DND-41 (cell line): Measurements from ENCODE around the gene HES4.

Source experiments
- ATAC-seq: fragments of 200-7000 bp; cut with Tn5 transposase; 3 replicates; pipeline ENCODE4 v1.9.1; 2021; ENCODE audit warnings: low read depth; ENCODE audit not compliant: insufficient read depth
- DNase-seq: peaks from one replicate; pipeline ENCODE4 v3.0.0-alpha.2; 2020
- H2AFZ ChIP-seq: 2 replicates; pipeline ENCODE4 v1.6.0; 2012; ENCODE audit warnings: low read depth, low read length
- H3K27ac ChIP-seq: 2 replicates; pipeline ENCODE4 v1.5.1; 2012; ENCODE audit warnings: low read length, inconsistent platforms
- H3K27me3 ChIP-seq: fragments of 200-600 bp; sonication (generic); 2 replicates; pipeline ENCODE4 v1.6.0; 2012; ENCODE audit warnings: low read length, mild to moderate bottlenecking, inconsistent platforms; ENCODE audit not compliant: insufficient read depth, poor library complexity
- H3K36me3 ChIP-seq: 2 replicates; pipeline ENCODE4 v1.5.1; 2012; ENCODE audit warnings: low read length, inconsistent platforms; ENCODE audit not compliant: insufficient read depth
- H3K4me1 ChIP-seq: 2 replicates; pipeline ENCODE4 v1.5.1; 2012; ENCODE audit warnings: mild to moderate bottlenecking, low read length; ENCODE audit not compliant: insufficient read depth
- H3K4me2 ChIP-seq: 2 replicates; pipeline ENCODE4 v1.6.0; 2012; ENCODE audit warnings: mild to moderate bottlenecking, moderate library complexity, low read length, inconsistent platforms; ENCODE audit not compliant: insufficient read depth
- H3K4me3 ChIP-seq, 2 experiments: fragments of 200-600 bp in 1 of 2; shearing (Covaris generic) in 1 of 2; 2 replicates each; pipeline ENCODE4 v1.5.1; 2012 to 2016; ENCODE audit warnings: inconsistent platforms in 2 of 2, low read length in 2 of 2, mild to moderate bottlenecking in 2 of 2, low read depth in 1 of 2, moderate library complexity in 1 of 2
- H3K79me2 ChIP-seq: 2 replicates; pipeline ENCODE4 v1.6.0; 2012; ENCODE audit warnings: low read length, inconsistent platforms; ENCODE audit not compliant: insufficient read depth
- H3K9ac ChIP-seq: 2 replicates; pipeline ENCODE4 v1.6.0; 2012; ENCODE audit warnings: low read depth, mild to moderate bottlenecking, inconsistent platforms, low read length, moderate library complexity
- H3K9me3 ChIP-seq: 2 replicates; pipeline ENCODE4 v1.5.1; 2012; ENCODE audit warnings: low read length, moderate library complexity, mild to moderate bottlenecking, inconsistent platforms; ENCODE audit not compliant: insufficient read depth, severe bottlenecking
- H4K20me1 ChIP-seq: 2 replicates; pipeline ENCODE4 v1.6.0; 2012; ENCODE audit warnings: low read length; ENCODE audit not compliant: insufficient read depth
- EZH2 ChIP-seq: IDR thresholded peaks from 3 replicates; pipeline ENCODE4 v1.6.1; 2012; ENCODE audit warnings: borderline replicate concordance, low read depth, mild to moderate bottlenecking, moderate library complexity, low read length, inconsistent platforms; ENCODE audit not compliant: severe bottlenecking
- TF ChIP-seq, protein P1 (sequence below): IDR thresholded peaks from 2 replicates; pipeline ENCODE4 v1.5.1; 2012; ENCODE audit warnings: borderline replicate concordance, low read length, moderate library complexity, mild to moderate bottlenecking; ENCODE audit not compliant: poor library complexity, severe bottlenecking; ENCODE audit errors: extremely low read depth

Gene HES4

DNA sequence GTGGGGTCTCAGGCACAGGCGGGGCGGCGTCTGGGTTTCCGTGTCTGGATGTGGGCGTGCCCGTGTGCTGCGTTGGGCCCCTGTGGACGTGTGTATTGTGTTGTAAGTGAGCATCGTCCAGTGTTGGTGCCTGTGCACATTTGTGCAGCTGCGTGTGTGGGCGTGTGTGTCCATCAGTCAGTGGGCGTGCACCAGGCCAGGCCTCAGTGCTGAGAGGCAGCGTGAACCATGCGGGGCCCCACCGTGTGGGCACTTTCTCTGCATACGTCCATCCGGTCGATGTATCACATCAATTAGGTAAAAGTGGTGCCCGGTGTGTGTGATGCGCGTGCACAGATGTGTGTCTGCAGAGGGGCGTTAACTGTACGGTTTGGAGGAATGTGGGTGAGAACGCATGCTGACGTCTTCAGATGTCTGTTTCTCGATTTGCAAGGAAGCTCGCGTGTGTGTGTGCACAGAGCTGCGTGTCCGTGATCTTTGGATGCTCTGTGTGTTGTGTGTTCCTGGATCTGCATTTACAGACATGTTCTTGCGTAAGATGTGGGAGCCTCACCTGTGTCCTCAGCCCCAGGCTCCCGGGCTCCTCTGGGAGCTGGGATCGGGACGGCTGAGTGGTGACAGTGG lies 44.7 kb upstream of the HES4 start:
- no peak for DNase-seq
- Histone ChIP-seq H3K27me3 (peaks cover 11% of the 10 kb centered on the region), H3K36me3 (peaks cover 17% of the 10 kb centered on the region), H3K4me1 (peaks cover 15% of the 10 kb centered on the region), H3K27ac (no peak overlapping the region), H3K79me2 (no peaks in the 10 kb centered on the region), H3K4me2 (no peak overlapping the region), H3K9me3 (no peaks in the 10 kb centered on the region), H3K9ac (no peak overlapping the region), H4K20me1 (peaks cover 30% of the 10 kb centered on the region), H2AFZ (no peak overlapping the region), H3K4me3 (no peak overlapping the region)
- TF ChIP-seq EZH2, result no peak
- TF ChIP-seq, protein P1, sequence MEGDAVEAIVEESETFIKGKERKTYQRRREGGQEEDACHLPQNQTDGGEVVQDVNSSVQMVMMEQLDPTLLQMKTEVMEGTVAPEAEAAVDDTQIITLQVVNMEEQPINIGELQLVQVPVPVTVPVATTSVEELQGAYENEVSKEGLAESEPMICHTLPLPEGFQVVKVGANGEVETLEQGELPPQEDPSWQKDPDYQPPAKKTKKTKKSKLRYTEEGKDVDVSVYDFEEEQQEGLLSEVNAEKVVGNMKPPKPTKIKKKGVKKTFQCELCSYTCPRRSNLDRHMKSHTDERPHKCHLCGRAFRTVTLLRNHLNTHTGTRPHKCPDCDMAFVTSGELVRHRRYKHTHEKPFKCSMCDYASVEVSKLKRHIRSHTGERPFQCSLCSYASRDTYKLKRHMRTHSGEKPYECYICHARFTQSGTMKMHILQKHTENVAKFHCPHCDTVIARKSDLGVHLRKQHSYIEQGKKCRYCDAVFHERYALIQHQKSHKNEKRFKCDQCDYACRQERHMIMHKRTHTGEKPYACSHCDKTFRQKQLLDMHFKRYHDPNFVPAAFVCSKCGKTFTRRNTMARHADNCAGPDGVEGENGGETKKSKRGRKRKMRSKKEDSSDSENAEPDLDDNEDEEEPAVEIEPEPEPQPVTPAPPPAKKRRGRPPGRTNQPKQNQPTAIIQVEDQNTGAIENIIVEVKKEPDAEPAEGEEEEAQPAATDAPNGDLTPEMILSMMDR, result no peak
- ATAC-seq, result no peak

DNA sequence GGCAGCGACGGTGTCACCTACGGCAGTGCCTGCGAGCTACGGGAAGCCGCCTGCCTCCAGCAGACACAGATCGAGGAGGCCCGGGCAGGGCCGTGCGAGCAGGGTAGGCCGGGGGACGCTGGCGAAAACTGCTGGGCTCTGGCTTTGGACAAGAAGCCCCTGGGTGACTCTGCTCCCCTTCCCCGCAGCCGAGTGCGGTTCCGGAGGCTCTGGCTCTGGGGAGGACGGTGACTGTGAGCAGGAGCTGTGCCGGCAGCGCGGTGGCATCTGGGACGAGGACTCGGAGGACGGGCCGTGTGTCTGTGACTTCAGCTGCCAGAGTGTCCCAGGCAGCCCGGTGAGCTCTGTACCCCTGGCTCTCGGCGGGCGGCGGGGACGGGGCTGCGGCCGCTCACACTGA lies 44.0 kb upstream of the HES4 start:
- TF ChIP-seq, protein P1, result no peak
- no peak for TF ChIP-seq EZH2
- no peak overlapping the region for H2AFZ ChIP-seq

DNA sequence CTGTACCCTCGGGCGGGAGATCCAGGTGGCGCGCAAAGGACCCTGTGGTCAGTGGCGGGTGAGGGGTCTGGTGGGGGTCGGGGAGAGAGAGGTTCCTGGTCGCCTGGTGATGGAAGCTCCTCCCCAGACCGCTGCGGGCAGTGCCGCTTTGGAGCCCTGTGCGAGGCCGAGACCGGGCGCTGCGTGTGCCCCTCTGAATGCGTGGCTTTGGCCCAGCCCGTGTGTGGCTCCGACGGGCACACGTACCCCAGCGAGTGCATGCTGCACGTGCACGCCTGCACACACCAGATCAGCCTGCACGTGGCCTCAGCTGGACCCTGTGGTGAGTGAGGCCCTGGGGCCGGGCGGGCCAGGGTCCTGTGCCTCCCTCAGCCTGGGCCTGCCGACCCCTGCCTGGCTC lies 43.5 kb upstream of the HES4 start:
- DNase-seq (no peak), ATAC-seq (no peak)
- H4K20me1 ChIP-seq, result peaks cover 41% of the 10 kb centered on the region
- H3K4me2 ChIP-seq, result no peak overlapping the region
- peaks cover 21% of the 10 kb centered on the region for H3K27me3 ChIP-seq
- TF ChIP-seq, protein P1, result no peak
- no peak for TF ChIP-seq EZH2
- no peak overlapping the region for H3K27ac ChIP-seq
- H2AFZ ChIP-seq, result no peak overlapping the region
- no peak overlapping the region for H3K4me3 ChIP-seq
- H3K9ac ChIP-seq, result no peak overlapping the region
- no peaks in the 10 kb centered on the region for H3K79me2 ChIP-seq
- peaks cover 17% of the 10 kb centered on the region for H3K36me3 ChIP-seq
- no peaks in the 10 kb centered on the region for H3K9me3 ChIP-seq
- peaks cover 16% of the 10 kb centered on the region for H3K4me1 ChIP-seq

More for the DNA sequence above, 44.0 kb upstream of the HES4 start:
- ATAC-seq (no peak), DNase-seq (no peak)
- no peaks in the 10 kb centered on the region for H3K9me3 ChIP-seq
- peaks cover 17% of the 10 kb centered on the region for H3K27me3 ChIP-seq
- no peak overlapping the region for H3K27ac ChIP-seq
- no peak overlapping the region for H3K4me2 ChIP-seq
- H4K20me1 ChIP-seq, result peaks cover 36% of the 10 kb centered on the region
- peaks cover 16% of the 10 kb centered on the region for H3K4me1 ChIP-seq
- peaks cover 17% of the 10 kb centered on the region for H3K36me3 ChIP-seq
- H3K79me2 ChIP-seq, result no peaks in the 10 kb centered on the region
- H3K4me3 ChIP-seq, result no peak overlapping the region
- H3K9ac ChIP-seq, result no peak overlapping the region
